Pulmonary artery endothelial cell (primary cell): ENCODE measurements around the gene CLOCK. TPM values are rescaled to one million over a fixed set of nuclear protein-coding genes. Genes with fewer than 3 reads are reported as not detected.

ENCODE experiments used
- DNase-seq: peaks from one replicate; pipeline ENCODE4 v3.0.0-alpha.2; 2011; ENCODE audit warnings: low read depth, low spot score
- total RNA-seq: library from RNA; depleted of rRNA; stranded (reverse); fragments of >200 nt; gene quantifications from 2 replicates; pipeline ENCODE4 v1.2.3, GENCODE V29; 2014

The CLOCK gene
- total RNA-seq, 1 donor from 2014 or later: 21.4 TPM

DNA sequence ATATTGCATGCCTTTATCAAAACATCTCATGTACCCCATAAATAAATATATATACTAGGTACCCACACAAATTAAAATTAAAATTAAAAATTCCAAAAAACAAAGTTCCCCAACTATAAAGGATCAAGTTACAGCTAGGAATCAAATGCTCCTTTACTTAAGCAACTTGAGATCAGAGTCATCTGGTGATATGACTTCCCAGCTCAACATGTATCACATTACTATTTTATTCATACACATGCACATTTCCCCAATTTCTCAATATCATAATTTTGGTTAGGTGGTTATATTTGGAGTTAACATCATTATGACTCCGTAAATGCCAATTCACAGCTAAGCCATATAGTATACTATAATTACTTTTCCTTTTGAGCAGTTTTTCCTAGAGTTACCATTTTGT, 60.9 kb downstream of the CLOCK start:
- no peak for DNase-seq

DNA sequence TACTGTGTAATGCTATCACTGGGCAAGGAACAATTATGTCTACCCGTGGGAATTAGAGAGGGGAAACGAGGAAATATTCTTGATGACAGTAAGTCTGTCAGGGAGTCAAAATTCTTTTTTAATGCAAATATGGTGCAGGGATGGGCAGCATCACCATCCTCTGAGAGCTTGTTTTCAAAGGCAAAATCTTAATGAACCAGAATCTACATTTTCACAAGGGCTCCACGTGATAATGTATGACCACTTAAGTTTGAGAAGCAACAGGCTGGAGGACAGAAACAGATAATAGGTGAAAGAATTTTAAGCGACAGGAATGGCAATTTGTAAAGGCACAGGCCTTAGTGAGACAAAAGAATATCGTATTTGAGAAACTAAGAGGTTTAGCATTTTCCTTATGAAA, 63.4 kb downstream of the CLOCK start:
- no peak for DNase-seq

DNA sequence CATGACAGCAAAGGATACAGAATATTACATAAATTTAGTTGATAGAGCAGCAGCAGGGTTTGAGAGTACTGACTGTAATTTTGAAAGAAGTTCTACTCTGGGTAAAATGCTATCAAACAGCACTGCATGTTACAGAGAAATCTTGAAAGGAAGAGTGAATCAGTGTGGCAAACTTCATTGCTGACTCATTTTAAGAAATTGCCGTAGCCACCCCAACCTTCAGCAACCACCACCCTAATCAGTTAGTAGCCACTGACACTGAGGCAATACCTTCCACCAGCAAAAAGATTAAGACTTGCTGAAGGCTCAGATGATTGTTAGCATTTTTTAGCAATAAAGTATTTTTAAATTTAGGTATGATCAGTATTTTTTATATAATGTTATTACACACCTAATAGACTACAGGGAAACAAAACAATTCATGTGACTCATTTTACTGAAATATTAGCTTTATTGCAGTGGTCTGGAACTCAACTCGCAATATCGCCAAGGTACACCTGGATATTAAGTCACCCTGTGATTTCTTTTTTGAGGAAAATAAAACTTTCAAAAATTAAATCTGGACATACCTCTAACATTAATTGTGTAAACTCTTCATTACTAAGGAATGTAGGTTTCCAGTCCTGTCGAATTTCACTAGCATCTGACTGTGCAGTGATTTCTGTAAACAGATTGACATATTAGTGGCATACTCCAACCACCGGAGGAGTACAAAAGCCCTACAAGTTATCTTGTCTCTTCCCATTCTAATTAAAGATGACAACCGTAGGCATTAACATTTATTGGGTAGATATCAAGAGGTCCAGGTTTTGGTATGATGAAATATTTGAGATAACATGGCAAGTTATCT, 71.1 kb downstream of the CLOCK start:
- no peak for DNase-seq

DNA sequence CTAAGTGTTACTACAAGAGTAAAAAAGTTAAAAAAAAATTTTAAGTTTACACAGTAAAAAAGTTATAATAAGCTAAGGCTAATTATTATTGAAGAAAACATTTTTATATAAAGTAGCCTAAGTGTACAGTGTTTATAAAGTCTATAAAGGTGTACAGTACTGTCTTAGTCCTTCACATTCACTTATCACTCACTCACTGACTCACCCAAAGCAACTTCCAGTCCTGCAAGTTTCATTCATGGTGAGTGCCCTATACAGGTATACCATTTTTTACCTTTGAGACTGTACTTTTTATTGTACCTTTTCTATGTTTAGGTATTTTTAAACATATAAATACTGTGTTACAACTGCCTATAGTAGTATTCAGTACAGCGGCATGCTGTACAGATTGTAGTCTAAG, 76.7 kb downstream of the CLOCK start:
- no peak for DNase-seq

DNA sequence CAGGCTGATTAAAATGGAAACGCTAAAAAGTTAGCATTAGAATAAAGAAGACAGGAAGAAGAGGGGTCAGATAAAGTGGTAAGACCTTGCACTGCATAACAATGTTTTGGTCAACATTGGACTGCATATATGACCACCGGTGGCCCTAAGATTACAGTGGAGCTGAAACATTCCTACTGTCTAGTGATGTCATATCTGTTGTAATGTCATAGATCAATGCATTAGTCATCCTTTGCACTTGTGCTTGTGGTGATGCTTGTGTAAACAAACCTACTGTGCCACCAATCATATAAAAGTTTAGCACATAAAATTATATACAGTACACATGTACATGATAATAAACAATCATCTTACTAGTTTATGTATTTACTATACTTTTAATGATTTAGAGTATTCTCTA, 78.0 kb downstream of the CLOCK start:
- DNase-seq: no peak

DNA sequence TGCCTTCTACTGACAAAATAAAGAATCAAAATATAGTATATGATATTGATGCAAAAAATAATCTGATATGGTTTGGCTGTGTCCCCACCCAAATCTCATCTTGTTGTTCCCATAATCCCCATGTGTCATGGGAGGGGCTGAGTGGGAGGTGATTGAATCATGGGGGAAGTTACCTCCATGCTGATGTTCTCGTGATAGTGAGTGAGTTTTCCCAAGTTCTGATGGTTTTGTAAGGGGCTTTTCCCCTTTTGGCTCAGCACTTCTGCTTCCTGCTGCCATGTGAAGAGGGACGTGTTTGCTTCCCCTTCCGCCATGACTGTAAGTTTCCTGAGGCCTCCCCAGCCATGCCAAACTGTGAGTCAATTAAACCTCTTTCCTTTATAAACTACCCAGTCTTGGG, 80.7 kb downstream of the CLOCK start:
- no peak for DNase-seq

DNA sequence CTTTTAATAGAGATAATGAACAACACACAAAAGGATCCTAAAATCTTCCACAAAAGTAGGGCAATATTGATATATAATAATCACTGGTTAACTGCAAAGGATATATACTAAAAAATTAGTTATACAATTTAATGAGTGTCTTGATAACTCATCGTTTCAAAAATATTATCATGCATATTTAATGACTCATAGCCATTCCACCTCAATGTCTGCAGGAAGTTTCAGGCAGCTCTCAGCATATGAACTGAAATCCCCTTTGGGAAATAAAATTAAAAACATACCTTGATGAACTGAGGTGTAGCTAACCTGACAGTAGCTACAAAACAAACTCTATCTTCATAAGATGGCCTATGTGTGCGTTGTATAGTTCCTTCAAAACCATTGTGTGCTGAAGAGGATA, 88.1 kb downstream of the CLOCK start:
- DNase-seq: no peak

DNA sequence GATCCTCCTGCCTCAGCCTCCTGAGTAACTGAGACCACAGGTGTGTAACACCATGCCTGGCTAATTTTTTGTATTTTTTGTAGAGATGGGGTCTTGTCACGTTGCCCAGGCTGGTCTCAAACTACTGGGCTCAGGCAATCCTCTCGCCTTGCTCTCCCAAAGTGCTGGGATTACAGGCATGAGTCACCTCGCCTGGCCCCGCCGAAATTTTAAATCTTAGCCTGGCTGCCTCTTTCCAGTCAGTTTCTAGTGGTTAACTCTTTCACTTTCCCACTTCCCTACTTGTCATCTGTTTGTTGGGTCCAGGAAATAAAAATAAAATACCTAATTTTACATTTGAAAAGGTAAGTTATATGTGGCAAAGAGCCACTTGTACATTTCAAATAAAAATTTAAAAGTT, 88.5 kb downstream of the CLOCK start:
- no peak for DNase-seq

DNA sequence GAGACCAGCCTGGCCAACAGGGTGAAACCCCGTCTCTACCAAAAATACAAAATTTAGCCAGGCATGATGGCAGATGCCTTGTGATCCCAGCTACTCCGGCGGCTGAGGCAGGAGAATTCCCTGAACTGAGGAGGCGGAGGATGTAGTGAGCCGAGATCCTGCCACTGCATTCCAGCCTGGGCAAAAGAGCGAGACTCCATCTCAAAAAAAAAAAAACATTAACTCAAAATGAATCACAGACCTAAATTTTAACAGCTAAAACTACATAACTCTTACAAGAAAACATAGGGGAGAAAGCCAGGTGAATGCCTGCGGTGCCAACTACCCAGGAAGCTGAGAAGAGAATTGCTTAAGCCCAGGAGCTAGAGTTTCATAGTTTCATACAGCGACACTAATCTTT, 96.1 kb downstream of the CLOCK start:
- no peak for DNase-seq

DNA sequence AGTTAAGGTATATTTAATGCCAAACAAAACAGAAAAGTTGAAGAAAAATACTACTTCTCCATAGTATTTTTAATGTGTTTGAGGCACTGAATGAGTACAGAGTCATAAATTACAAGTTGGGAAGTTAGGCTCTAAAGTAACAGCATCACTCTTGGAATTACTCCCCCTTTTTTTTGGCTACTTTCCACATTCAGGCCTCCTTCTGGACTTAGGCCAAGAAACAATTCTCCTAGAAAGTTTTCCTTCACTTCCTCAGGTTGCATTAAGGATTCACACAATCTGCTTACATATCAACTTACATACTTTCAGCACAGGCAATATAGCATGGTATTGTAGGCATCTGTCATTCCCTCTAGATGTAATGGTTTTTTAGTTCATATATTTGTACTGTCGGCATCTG, 98.9 kb downstream of the CLOCK start:
- no peak for DNase-seq

DNA sequence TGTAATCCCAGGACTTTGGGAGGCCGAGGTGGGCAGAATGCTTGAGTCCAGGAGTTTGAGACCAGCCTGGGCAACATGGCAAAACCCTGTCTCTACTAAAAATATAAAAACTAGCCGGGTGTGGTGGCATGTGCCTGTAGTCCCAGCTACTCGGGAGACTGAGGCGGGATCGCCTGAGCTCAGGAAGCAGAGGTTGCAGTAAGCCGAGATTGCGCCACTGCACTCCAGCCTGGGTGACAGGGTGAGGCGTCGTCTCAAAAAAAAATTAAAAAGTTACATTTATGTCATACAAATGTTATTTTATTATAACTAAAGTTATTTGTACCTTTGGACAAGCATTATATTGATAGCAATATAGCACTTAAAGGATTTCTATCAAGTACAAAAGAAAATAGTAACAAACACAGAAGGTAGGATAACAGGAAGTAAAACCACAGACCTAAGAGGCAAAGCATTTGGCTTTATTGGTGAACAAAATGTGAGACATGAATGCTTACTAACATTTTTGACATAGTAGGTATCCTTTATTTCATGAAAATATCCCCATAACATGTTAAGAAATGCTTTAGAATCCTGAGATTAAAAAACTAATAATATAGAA, 99.5 kb downstream of the CLOCK start:
- no peak for DNase-seq

DNA sequence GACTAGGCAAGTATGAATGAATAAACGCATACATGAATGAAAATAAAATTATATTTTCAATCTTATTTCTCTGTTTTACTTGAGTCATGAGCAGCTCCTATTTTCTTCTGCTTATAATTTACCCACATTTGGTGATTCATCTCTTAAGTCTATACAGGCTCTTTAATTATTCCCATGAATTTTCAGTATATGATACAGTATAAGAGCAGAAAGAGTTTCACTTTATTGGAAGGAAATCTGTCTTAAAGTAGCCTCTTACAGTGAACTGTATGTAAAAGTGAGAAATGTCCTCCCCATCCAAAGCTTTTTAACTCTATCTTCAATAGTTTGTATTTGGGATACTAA, 100.2 kb downstream of the CLOCK start:
- no peak for DNase-seq

DNA sequence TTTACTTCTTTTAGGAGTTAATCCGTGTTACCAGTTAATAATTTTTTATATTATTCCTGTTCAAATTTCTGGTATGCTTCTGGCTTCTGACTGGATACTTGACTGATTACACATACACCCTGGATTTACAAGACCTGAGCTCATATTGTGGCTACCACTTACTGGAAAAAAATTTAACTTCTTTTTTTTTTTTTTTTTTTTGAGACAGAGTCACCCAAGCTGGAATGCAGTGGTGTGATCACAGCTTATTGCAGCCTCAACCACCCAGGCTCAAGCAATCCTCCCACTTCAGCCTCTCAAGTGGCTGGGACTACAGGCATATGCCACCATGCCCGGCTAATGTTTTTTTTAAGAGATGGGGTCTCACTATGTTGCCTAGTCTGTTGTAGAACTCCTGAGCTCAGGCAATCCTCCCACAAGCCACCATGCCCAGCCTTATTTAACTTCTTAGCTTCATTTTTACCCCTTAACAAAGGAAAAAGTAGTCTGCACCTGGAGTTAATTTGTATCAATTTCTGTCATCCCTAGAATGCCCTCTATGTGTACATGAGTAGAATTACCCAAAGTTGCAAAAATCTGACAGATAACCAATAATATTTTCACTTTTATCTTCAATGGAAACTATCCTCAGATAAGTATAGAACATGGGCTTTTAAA, 100.7 kb downstream of the CLOCK start:
- no peak for DNase-seq

DNA sequence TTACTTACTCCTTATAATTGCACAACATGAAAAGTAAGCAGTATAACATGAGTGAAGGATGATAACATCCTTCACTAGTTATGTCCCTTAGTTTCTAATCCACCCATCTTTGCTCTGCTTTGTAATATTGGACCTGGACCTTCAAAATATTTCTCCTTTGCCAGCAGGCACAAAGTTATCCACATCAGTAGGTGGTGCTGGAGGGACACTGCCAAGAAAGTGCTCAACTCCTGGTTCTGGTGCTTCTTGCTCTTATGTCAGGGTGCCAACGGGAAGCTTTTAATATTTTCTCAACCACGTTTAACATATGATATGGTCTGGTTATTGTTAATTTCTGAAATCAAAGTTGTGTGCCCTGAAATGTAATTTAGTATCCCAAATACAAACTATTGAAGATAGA, 101.9 kb downstream of the CLOCK start:
- no peak for DNase-seq

DNA sequence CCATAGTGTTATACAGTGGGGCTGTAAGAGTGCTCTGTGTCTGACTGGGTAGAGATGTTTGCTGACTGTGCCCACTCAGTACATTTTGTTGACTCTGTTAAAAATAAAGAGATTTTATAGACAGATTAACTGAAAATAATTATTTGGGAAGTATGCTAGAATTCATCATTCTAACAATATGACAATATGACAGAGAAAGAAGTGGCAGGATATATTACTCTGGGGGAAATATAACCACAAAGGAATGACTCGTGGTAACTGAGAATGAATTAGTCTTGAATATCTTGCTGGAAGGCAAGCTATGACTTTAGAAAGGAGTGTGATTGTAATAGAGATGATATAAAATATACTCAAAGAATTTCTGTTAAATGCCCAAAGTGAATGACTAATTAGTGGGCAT, 104.2 kb downstream of the CLOCK start:
- DNase-seq: no peak

DNA sequence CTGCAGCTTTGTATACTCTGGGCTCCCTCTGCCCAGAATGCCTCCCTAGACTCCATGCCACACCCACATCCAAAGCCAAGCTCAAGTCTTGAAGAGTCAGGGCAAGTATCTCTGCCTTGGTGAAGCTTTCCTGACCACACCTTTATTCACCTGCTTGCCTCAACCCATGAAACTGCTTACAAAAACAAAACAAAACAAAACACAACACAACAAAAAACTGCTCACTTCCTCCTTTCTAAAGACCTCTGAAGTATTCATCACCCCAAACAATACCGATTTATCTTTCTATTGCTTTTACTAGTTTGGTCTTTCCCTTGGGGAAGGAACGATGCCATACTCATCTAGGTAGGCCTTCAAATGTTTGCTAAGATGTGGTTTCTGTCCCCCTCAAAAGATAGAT, 105.9 kb downstream of the CLOCK start:
- DNase-seq: no peak

DNA sequence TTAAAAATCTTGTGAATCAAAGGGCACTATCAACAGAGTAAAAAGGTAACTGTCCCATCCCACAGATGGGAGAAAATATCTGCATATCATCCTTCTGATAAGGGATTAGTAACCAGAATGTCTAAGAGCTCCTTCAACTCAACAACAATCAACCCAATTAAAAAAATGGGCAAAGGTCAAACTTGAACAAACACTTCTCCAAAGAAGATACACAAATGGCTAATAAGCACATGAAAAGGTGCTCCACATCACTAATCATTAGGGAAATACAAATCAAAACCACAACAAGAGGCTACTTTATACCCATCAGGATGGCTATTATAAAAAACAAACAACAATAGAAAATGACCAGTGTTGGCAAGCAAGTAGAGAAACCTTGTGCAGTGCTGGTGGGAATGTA, 107.7 kb downstream of the CLOCK start:
- DNase-seq: no peak

DNA sequence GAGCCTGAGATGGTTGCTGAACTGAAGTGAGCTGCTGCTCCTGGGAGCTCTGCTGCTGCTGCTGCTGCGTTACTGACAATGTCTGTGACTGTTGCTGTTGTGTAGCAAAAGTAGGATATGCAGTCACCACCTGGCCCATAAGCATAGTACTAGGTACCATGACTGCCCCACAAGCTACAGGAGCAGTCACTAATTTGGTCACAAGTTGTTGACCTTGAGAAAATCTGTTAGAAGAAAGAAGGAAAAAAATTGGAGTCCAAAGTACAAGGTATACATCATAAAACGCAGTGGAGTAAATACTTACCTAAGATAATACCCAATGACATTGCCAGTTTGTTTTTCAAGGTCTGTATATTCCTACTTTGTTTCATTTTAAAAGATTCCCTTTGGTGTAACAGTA, 108.4 kb downstream of the CLOCK start:
- DNase-seq: no peak

DNA sequence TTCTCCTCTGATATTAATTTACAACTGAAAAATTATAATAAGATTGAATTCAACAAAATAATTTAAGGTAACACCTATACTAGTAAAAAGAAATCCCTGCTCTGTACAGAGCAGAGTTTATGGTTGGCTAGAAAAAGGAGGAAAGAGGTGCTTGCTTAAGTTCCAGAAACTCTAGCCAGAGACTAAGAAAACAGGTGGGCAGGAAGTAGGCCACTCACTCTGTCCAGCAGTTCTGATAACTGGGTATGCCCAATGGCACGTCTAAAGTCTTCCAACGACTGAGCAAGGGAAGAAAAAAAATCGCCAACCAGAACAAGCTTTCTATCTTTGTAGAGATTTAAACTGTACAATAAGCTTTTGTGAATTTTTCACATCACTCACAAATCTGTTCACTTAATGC, 108.9 kb downstream of the CLOCK start:
- DNase-seq: no peak

DNA sequence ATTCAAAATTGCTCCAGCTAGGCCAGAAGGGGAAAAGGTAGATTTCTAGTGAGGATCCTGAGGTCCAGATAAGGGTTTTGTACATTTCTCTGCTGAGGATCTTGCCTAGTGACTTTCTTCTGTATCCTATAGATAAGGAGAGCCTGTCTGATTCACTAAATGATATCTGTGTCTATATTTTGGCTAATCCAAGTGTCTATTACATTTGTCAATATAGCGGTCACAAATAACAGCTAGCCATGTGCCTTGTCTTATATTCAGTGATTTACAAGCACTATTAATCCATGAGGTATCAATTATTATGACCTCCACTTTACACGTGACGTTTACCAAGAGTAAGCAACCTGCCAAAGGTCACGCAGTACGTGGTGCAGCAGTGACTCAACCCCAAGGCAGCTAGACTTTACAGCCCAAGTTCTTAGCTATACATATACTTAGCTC, 109.3 kb downstream of the CLOCK start:
- no peak for DNase-seq

DNA sequence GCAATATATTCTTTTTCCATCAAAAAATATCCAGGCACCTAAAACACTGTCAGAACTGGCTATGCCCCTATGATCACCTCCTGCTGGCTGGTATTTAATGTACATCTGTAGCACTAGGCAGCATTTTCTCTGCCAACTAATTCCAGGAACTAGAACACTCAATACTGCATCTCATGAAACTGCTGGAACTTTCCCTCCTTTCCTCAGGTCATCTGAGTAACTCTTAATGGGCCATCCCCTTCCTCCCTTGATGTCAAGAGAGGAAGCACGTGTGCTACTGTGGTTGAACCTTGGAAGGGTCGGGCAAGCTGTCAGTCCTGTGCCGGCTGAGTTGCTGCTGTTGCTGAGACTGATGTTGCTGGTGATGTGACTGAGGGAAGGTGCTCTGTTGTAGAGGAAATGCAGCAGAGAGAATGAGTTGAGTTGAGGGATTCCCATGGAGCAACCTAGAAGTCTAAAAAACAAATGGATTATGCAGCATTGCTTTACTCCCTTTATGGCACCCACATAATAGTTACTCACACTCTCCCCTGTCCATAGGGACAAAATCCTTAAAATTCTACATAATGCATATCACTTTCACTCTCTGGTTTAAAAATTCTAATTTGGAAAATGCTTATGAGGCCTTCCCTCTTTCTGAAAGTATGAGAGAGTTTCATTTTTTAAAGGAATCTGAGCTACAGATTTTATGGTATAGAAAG, 111.4 kb downstream of the CLOCK start:
- peak; percentile 24 for DNase-seq

DNA sequence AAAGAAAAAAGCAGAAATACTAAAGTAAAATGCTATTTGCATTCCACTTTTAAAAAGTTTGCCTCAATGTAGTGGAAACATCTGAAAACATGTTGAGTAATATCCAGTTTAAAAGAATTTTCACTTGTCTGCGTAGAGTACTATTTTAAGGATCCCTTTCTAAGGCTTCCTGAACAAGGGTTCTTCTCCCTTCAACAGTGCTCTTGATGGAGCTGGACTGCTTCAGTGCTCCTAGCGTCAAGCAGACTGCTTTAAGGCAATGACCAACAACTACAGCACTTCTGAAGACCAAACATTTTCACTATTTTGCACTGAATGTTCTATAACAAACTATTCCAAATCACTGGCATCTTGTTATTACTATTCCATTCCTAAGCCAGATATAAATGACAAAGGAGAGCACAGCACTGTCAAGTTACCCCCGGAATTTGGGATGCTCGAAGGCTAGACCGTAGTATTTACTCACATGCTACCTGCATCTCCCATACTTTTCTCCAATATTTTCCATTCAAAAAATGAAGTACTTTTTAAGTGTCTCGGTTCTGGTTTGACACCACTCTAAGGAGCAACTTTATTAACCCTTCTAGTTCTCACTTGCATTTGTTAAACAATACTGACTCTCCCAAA, 114.9 kb downstream of the CLOCK start:
- DNase-seq: no peak
